ENCODE data around the gene ARHGAP10. TPM values are rescaled to one million over a fixed set of nuclear protein-coding genes. Genes with fewer than 3 reads are reported as not detected.
A peak's percentile ranks its signal among the peaks of the same experiment; 100 is the strongest.
"Not testable (repeated sequence)": the region's sequence is repeated elsewhere in the genome, so short reads cannot be mapped to it uniquely, and the experiment has no call there.

The ARHGAP10 gene
- total RNA-seq, 2 donors from 2014 or later, result 41.4 to 46.5 TPM

DNA sequence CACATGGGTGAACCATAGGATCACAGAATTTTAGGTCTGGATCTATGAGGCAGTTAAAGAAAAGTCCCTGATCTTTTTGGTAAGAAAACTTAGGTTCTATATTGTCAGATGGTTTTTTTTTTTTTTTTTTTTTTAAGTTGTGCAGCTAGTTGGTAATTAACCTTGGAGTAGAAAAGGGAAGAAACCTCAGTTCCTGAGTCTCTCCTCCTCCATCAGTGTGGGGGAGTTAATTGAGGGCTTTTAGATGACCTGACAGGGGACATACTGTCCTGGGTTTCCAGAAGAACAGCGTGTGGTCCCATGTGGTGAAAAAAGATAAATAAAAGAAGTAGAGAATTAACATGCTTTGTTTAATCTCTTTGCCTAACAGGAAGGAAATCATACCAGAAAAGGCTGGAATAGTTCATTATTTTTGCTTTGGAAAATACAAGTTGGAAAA, 123.7 kb downstream of the ARHGAP10 start:
- intact Hi-C loops (cut with DNase I), result no loop called here
- no peak for DNase-seq
- peak in 1 of 2 donors; percentile 24 for ATAC-seq

DNA sequence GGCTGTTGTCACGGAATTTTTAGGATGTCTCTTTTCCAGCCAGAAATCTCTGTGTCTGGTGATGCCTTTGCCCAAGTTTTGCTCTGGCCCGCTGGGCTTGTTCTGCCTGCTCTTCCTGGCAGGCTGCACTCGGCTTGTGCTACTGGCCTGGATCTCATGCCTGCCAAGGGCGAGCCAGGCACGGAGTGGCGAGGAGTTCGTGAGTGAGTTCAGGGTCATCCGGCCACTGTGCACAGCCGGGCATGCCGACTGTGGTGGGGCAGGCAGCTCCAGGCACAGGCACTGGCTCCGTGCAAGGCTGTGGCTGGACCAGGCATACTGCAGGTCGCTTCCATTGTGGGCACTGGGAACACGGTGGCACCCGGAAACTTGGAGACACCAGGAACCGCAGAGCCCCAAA, 129.1 kb downstream of the ARHGAP10 start:
- intact Hi-C loops (cut with DNase I), result no loop called here
- DNase-seq, result no peak
- peak; percentile 17 to 85 for ATAC-seq

DNA sequence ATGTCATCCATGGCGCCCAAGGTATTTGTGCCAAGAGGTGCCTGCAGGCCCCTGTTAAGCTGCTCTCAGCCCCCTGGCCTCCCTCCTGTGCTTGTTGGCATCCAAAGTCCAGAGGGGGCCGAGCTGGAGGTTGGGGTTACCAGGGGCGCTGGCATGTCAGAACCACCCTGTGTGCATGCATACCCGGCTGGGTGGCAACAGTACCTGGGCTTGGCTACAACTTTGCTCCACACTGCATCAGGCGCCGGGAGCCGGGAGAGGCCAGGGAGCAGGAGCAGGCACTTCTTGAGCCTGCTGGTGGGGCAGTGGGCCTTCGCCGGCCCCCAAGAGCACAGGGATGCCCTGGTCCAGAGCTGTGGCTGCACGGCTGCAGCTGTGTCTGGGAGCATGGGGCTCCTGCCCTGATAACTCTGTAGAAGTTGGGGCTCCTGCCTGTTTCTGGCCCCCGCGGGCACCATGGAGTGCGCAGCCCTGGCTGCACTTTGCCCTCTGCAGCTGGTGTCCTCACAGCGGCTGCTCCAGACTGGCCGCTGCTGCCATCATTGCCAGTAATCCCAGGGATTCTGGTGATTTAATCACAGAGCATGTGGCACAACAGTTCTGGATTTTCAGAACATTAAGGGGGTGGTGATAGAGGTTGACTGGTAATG, 130.3 kb downstream of the ARHGAP10 start:
- intact Hi-C loops (cut with DNase I), result no loop called here
- DNase-seq (no peak), ATAC-seq (no peak)

DNA sequence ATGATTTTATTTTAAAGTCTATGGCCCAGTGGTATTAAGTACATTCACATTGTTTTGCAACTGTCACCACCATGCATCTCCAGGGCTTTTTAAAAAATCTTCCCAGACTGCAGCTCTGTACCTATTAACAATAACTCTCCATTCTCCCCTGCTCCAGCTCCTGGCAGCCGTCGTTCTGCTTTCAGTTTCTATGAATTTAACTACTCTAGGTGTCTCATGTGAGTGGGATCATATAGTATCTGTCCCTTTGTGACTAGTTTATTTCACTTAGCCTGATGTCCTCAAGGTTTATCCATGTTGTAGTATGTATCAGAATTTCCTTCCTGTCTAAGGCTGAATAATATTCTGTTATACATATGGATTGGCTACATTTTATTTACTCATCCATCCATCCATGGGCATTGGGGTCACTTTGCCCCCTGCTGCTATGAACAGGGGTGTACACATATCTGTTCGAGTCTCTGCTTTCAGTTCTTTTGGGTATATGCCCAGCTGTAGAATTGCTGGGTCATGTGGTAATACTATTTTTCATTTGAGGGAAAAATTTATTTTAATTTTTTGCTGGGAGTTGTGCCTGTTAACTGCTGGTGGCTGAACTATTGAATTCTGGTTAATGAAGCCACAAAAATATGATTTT, 131.3 kb downstream of the ARHGAP10 start:
- DNase-seq (no peak), ATAC-seq (no peak)
- intact Hi-C loops (cut with DNase I), result no loop called here

DNA sequence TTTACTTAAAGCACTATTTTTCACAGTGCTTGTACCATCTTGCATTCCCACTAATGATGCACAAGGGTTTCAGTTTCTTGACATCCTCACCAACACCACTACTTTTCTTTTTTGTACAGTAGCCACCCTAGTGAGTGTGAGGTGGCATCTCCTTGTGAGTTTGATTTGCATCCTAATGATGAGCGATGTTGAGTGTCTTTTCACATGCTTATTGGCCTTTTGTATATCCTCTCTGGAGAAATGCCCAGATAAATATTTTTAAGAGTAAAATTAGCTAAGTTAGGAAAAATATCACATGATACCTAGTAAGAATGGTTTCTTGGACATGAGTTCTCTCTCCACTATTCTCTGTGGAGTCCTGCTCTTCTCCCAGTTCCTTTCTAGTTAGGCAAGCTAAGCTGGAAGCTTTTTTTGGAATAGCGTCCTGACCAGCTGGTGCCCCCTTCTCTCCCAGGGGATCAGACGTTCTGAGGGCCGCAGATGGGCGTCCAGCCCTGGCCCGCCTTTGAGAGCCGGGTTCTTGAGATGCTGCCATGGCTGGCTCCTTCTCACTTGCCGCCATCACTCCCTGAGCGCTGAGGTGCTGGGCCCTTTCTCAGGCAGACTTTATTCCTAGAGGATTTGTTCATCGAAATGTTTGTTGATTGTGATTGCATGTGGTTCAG, 132.1 kb downstream of the ARHGAP10 start:
- intact Hi-C loops (cut with DNase I), result no loop called here
- DNase-seq (no peak), ATAC-seq (peak; percentile 13 to 23)

DNA sequence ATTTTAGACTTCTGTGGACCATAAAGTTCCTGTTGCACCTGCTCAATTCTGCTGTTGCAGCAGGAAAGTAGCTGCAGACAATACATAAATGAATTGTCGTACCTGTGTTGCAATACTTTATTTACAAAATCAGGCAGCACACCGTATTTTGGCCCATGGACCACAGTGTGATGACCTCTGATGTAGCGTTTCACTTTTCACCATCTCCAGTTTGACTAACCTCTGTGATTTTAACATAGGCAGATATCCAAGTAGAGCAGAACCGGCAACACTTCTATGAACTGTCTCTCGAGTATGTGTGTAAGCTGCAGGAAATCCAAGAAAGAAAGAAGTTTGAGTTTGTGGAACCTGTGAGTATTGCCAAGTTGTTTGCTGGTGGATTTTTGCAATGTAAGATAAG, 132.7 kb downstream of the ARHGAP10 start:
- intact Hi-C loops (cut with DNase I), result loop anchor here in 1 of 2 donors (5.0 kb wide), 1 partner anchor 132 kb away; the partner anchor contains the start of gene ARHGAP10
- ATAC-seq, result no peak
- no peak for DNase-seq

DNA sequence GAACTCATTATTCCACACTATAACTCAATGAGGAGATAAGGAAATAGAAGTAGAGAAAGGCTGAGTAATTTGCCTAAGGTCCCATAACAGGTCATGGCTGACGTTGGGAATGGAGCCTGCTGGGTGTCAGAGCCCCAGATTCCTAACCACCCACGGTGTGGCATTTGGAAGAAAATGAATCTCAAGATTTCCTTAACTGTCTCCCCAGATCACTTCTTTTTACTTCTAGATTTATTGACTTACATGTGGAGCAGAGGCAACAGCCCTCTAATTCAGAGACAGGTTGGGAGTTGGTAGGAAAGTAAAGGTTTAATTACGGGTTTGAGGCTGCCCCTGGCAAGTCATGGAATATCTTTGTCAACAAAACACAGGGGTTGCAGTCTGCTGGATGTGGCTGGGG, 134.0 kb downstream of the ARHGAP10 start:
- no peak for DNase-seq
- intact Hi-C loops (cut with DNase I), result loop anchor here (1.0 to 5.0 kb wide), 3 partner anchors 134 to 158 kb away; partner anchors contain the start of gene ARHGAP10 (in 1 of the 2)
- ATAC-seq, result no peak

DNA sequence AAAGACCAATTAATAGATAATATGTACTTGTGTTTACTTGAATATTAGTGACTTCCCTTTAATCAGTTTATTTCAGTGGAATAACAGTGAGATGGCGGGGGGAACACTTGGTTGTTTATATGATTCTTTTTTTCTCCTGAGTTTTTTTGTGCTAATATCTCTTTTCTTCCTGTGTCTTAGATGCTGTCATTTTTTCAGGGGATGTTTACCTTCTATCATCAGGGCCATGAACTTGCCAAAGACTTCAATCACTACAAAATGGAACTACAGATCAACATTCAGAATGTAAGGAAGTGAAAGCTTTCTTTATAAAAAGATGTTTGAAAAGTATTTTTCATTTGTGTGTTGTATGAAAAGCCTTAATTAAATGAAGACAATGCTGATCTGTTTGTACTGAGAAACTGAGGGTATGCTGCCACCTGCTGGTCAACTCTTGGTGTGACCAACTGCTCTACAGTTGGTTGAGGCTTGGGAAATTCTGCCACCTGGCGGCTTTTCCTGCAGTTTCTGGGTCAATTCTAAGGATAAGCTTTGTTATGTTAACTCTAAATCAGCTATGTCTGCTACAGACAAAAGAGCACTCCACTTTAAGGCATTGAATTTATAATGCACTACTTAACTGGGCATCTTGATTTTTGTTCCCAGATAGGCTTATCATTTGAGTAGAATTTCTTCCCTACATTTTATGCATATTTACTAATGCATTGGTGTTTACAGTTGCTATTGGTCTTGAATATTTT, 134.8 kb downstream of the ARHGAP10 start:
- intact Hi-C loops (cut with DNase I), result loop anchor here (1.0 to 5.0 kb wide), 3 partner anchors 134 to 158 kb away; partner anchors contain the start of gene ARHGAP10 (in 1 of the 2)

DNA sequence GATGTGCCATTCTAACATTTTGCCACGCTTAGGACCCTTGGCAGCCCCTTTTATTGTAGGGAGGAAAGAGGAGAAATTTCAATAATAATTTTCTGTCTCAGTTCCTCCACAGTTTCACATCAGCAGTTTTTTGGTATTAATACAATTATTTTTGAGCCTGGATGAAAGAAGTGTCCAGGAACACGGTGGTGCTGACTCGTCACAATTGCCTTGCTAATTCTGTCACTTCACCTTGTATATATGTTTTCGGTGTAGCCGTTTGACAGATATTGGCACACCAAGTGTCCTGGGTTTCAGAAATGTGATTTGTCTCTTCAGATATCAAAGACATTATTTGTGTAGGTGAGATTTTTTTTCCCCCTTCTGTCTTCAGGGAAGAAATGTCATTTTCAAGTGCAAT, 142.2 kb downstream of the ARHGAP10 start:
- intact Hi-C loops (cut with DNase I), result no loop called here
- no peak for DNase-seq
- no peak for ATAC-seq

More for the DNA sequence above, 134.8 kb downstream of the ARHGAP10 start:
- peak; percentile 90 to 91 for ATAC-seq
- peak; percentile 93 for DNase-seq

DNA sequence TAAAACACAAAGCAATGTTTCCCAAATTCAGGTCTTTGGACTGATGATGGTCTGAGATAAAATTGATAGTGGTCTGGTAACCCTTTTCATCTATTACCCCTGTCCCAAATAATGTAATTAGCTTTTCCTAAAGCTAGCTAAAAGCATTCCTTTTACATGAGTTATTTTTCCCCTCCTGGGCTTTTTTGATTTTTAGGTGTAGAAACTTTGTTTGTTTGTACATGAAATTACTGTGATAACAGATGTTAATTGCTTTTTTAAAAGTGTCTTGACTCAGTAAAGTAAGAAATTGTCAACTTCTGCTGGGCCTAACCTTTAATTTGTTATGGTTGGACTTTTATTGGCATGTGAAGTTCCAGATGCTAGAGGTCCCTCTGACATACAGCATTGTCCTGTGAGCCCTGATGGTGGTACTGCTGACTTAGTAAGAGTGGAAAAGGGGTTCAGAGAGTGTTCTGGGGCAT, 145.5 kb downstream of the ARHGAP10 start:
- no peak for DNase-seq
- intact Hi-C loops (cut with DNase I), result no loop called here
- ATAC-seq, result peak in 1 of 2 donors; percentile 53

DNA sequence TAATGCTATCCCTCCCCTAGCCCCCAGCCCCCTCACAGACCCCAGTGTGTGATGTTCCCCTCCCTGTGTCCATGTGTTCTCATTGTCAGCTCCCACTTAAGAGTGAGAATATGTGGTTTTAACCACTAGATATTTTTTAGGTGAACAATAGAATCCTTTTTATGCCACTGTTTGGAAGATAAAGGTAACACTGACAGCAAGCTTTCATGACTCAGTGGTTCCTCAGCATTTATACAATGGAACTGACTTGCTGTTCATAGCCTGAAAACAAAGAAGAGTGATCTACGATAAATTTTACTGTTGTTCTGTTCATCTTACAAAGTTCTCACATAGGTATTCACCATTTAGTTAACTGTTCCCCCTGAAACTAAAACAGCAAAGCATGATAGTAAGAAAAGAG, 147.8 kb downstream of the ARHGAP10 start:
- intact Hi-C loops (cut with DNase I), result no loop called here
- ATAC-seq, result no peak
- DNase-seq, result no peak

DNA sequence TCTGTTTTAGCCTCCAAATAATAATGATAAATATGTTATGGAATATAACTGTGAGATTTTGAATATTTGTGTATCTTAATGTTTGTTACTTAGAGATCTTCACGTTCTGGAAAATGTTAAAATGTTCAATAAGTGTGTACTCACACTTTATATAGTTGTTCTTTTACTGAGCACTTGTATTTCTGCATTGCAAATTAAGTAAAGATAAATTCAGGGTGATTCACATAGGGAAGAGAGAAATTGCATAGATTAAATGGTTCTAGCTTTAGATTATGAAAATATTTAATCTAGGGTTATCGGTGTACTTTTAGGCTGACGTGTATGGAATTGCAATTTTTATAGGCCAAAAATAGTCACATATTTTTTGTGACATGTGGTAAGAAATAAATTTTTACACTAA, 148.6 kb downstream of the ARHGAP10 start:
- intact Hi-C loops (cut with DNase I), result no loop called here
- DNase-seq (no peak), ATAC-seq (no peak)

DNA sequence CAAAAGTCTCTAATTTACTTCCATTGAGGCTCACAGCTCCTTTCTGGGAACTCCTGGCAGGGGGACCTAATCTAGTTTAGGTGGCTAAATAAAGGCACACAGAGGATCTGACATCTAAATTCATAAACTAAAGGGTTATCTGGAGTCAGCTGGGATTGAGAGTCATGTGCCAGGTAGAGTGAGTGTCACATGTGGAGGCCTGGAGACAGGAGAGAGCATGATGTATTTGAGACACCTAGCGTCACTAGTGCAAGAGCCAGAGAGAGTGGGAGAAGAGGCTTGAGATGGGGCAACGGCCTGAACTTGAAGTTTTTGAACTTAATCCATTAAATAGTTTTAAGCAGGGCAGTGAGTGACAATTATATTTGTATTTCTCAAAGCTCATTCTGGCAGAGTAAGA, 152.6 kb downstream of the ARHGAP10 start:
- no peak for ATAC-seq
- intact Hi-C loops (cut with DNase I), result no loop called here
- DNase-seq, result no peak

DNA sequence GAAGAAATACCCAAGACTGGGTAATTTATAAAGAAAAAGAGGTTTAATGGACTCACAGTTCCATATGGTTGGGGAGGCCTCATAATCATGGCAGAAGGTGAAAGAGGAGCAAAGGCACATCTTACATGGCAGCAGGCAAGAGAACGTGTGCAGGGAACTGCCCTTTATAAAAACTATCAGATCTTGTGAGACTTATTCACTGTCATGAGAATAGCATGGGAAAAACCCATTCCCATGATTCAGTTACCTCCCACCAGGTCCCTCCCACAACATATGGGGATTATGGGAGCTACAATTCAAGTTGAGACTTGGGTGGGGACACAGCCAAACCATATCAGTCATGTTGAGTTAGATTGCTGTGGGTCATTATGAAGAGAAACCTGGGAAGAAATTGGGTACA, 153.3 kb downstream of the ARHGAP10 start:
- ATAC-seq; intact Hi-C loops (cut with DNase I); DNase-seq: not testable (repeated sequence)

DNA sequence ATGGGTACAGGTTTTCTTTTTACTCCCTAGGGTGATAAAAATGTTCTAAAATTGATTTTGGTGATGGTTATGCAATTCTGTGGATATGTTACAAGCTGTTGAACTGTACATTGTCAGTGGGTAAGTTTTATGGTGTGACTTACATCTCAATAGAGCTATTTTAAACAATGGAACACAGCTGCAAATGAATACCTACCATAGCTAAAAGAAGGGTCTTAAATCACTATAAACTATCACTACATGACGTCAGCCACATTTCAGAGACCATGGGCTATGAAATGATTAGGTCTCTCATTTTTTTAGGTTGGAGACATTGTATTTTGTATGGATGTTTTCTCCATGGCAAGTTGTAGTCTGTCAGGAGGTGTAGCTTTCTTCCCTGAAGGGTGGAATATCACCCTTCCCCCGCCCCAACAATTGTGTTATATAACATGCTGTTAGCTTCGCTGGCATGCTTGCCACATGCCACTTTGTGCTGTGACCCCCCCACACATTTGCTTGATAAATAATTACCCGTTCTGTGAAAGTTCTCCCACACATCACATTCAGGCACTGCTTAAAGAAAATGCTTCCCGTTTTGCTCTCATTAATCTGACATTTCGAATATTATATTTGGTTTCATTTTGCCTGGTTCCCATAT, 159.7 kb downstream of the ARHGAP10 start:
- DNase-seq (no peak), ATAC-seq (peak in 1 of 2 donors; percentile 47)
- intact Hi-C loops (cut with DNase I), result no loop called here

DNA sequence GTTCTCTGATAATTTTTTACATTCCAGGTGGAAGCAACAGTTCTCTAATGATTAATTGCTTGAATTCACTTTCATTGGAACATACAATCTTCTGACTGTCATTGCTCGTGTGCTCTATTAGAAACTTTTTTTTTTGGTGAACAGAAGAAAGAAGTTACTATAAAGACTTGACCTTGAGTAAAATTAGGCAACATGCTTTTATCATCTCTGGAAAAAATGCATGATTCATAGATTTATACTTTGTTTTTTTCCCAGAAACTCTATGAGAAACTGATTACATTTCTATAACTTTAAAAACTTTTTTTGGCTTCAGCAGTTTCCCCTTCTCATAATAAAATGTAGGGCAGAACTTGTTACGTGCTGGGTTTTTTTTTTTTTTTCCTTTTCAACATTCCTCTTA, 167.6 kb downstream of the ARHGAP10 start:
- intact Hi-C loops (cut with DNase I), result no loop called here
- no peak for ATAC-seq

DNA sequence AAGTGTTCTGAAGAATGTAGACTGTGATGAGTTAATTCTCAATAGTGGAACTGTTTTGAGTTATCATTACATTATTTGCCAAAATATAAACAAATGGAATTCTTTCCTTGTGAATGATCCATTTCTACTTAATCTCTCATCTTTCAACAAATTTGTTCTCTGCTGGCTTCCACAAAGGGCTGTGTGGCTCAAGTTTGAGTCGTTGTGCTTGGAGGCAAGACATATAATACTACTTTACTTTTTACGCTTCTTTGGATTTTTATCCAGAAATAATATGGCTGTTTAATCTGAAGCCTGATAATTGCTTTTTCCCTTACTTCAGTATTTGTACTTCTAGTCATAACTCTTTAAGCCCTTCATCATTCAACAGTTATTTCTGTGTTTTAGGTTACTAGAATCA, 169.5 kb downstream of the ARHGAP10 start:
- ATAC-seq (no peak), DNase-seq (no peak)
- intact Hi-C loops (cut with DNase I), result no loop called here

More for the DNA sequence above, 167.6 kb downstream of the ARHGAP10 start:
- no peak for DNase-seq

DNA sequence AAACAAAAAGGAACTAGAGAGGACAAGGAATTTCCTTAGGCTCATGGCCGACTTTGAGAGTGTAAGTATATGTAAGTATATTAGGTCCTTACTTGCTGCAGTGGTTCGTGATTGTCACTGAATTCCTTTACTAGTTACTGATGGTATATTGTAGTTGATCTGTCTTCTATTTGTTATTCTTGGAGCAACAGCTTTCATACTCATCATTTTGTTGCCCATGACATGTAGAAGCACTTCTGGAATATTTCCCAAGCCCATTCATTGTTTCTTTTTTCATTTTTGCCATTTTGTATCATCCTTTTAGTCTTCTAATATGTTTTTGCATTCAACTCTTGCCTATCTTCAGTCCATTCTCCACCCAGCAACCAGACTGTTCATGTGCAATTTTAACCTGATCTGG, 170.0 kb downstream of the ARHGAP10 start:
- ATAC-seq, result no peak
- intact Hi-C loops (cut with DNase I), result no loop called here
- DNase-seq, result no peak

DNA sequence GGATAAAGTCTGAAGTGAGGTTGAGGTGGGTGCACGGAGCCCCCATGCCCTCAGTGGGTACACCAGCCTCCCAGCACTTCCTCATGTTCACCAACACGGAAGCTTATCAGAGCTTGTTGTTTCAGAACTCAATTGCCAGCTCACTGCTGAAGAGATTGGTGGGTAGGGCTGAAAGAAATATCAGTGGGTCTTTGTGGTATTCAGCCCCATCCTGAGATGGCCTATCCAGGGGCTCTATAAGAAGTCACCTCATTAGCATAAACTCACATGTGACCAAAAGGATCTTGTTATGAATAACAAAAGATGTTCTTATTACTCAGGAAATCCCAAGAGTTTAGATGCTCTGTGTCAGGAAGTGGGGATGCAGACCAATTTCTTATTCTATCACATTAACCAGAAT, 177.3 kb downstream of the ARHGAP10 start:
- ATAC-seq (no peak), DNase-seq (no peak)
- intact Hi-C loops (cut with DNase I), result no loop called here

All from left cardiac atrium (tissue), 4 donors.